Frontal cortex (tissue), 4 donors: ENCODE measurements around the gene RAB27A. TPM values are rescaled to one million over a fixed set of nuclear protein-coding genes. Genes with fewer than 3 reads are reported as not detected.

Experiments
- DNase-seq, 2 donors: peaks; one replicate each; pipeline ENCODE4 v3.0.0; 2012; ENCODE audit warnings: low spot score in 2 of 2
- FAIRE-seq: peaks from 2 replicates; lab custom pipeline; 2012; peaks lifted over from hg19 to GRCh38; lab: Jason Lieb, UNC
- total RNA-seq: library from RNA; depleted of rRNA; stranded (reverse); fragments of >200 nt; gene quantifications from one replicate; pipeline ENCODE4 v1.2.3, GENCODE V29; 2014
- donor health status: control.
- donor health status: control.
- donor health status: control.

RAB27A gene
- total RNA-seq, 1 donor from 2014 or later, result 8.2 TPM

DNA sequence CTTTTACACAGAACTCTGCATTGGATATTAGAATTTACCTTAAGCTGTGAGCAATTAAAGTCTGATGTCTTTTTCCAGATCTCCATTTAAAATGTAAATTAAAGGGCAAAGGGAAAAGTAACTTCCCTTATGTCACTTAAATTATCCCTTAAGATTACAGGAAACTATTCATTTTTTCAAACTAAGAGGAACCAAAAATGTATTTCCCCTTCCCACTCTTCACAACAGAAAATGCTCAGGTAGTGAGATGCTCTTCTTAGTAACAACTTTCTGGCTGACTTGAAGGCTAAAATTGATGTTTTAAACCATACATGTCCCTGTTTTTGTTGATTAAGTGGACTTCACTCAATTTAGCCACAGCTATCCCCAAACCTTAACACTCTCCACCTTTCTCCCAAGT lies 110.5 kb downstream of the RAB27A start:
- FAIRE-seq (no peak), DNase-seq (no peak)

DNA sequence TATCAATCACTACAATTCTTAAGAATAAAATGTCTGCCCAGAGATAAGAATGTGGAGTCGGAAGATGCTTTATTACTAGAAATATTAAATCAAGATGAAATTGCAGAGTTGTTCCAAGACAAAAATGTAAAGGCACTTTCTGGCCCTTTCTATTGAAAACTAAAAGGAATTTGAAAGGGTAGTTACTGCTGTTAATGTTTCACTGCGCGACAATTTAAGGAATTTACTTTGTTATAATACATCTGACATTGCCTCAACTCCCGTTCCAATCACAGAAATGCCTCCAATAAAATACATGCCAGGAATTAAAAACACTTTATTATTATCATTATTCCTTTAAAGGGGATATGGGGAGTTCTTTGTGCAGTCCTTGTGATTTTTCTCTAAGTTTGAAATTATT lies 119.3 kb downstream of the RAB27A start:
- FAIRE-seq (no peak), DNase-seq (no peak)

DNA sequence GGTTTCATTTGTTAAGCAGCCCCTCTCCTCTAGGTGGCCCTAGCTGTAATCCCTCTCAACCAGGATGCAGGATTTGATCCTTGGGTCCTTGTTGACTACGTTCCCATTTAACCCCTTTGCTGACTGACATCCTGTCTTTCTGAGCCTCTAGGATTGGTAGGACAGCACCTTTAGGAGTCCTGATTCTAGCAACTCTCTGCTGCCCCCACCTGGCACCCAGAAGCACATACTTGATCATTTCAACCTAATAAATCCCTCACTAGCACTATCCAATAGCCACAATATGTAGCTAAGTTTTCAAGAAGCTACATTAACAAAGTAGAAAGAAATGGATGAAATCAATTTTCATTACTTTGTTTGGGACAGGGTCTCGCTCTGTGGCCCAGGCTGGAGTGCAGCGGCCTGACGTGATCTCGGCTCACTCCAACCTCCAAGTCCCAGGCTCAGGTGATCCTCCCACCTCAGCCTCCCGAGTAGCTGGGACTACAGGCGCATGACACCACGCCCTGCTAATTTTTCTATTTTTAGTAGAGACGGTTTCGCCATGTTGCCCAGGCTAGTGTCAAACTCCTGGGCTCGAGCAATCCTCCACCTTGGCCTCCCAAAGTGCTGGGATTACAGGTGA lies 121.2 kb downstream of the RAB27A start:
- DNase-seq (peak in 1 of 2 donors; percentile 37), FAIRE-seq (no peak)

DNA sequence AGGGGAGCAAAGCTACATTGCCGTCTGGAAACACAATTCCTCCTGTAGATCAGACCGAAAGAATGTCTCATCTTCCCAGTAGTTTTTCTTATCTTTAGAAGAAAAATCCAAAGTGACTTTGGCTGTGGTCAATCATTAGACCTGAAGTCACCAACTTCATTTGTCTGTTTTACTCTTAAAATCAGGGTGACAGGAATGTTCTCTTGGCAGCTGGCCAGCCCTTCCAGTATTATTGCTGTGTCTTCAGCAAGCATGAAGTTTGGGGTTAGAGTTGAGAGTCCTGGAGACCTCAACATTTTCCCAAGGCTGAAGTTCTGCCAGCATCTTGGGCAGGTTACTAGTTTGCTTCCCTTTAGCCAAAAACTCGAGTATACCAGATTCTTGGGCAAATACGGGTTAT lies 125.3 kb downstream of the RAB27A start:
- no peak for DNase-seq
- no peak for FAIRE-seq

Other genes with a start within 250 kb of the RAB27A start
- gene RSL24D1, start 92.9 kb downstream of the RAB27A start, total RNA-seq, result 178 TPM
- 7.7 TPM for gene PIGBOS1, start 29.3 kb upstream of the RAB27A start, total RNA-seq
- gene PIGB, start 29.4 kb upstream of the RAB27A start, total RNA-seq, result 6.1 TPM
- 30.2 TPM for gene CCPG1, start 118.5 kb upstream of the RAB27A start, total RNA-seq
- gene PIERCE2, start 118.7 kb upstream of the RAB27A start, total RNA-seq, result 3.7 TPM
- gene DNAAF4, start 218.4 kb upstream of the RAB27A start, total RNA-seq, result 6.5 TPM